Activated T-helper 17 cell treated with anti-CD3 and anti-CD28 coated beads, Interleukin-2, amount 50 U/mL, for 72 hours (primary cell): ENCODE data around the gene AMOTL2. TPM values are rescaled to one million over a fixed set of nuclear protein-coding genes. Genes with fewer than 3 reads are reported as not detected.

ENCODE experiments used
- total RNA-seq, 2 donors: library from RNA; stranded (reverse); gene quantifications; one replicate each; pipeline ENCODE4 v1.2.3, GENCODE V29; 2022

Gene AMOTL2
- total RNA-seq, 2 donors from 2014 or later, result not detected

Other genes with a start within 250 kb of the AMOTL2 start
- 10 to 100 TPM in 1 of 2 donors, 1 to 10 TPM in 1; 8.6 to 18.1 TPM for gene RYK, start 123.6 kb downstream of the AMOTL2 start, total RNA-seq
- 10 to 100 TPM; 25.1 to 42.1 TPM for gene ANAPC13, start 111.5 kb upstream of the AMOTL2 start, total RNA-seq
- 10 to 100 TPM; 10.1 to 17.0 TPM for gene CEP63, start 111.6 kb upstream of the AMOTL2 start, total RNA-seq